ENCODE measurements around the gene CPNE1.
"Not testable (repeated sequence)": the region's sequence is repeated elsewhere in the genome, so short reads cannot be mapped to it uniquely, and the experiment has no call there.

Gene CPNE1

GRCh38 chr20:35698298-35699126, 33.8 kb upstream of the CPNE1 start:
- DNase-seq: peak in 1 of 4 experiments; percentile 18

GRCh38 chr20:35697696-35698297, 33.1 kb upstream of the CPNE1 start:
- DNase-seq: no peak

GRCh38 chr20:35695978-35696377, 31.3 kb upstream of the CPNE1 start:
- DNase-seq: no peak

- no peak for DNase-seq
Observed at GRCh38 chr20:35695245-35695749, 30.6 kb upstream of the CPNE1 start.

GRCh38 chr20:35690265-35690664, 25.6 kb upstream of the CPNE1 start:
- no peak for DNase-seq

GRCh38 chr20:35686872-35687271, 22.2 kb upstream of the CPNE1 start:
- not testable (repeated sequence) for DNase-seq

- DNase-seq: not testable (repeated sequence)
Observed at GRCh38 chr20:35685368-35685767, 20.7 kb upstream of the CPNE1 start.

- DNase-seq: no peak
Observed at GRCh38 chr20:35681960-35682359, 17.3 kb upstream of the CPNE1 start.

- DNase-seq: peak; percentile 44 to 69 (median 60)
Observed at GRCh38 chr20:35680452-35681183, 15.9 kb upstream of the CPNE1 start.

- DNase-seq: no peak
Observed at GRCh38 chr20:35674921-35675320, 10.2 kb upstream of the CPNE1 start.

GRCh38 chr20:35673884-35674283, 9.2 kb upstream of the CPNE1 start:
- DNase-seq: no peak

GRCh38 chr20:35669681-35670080, 5.0 kb upstream of the CPNE1 start:
- no peak for DNase-seq

- DNase-seq: no peak
Observed at GRCh38 chr20:35669221-35669620, 4.5 kb upstream of the CPNE1 start.

- no peak for DNase-seq
Observed at GRCh38 chr20:35665949-35666288, 1.2 kb upstream of the CPNE1 start.

- DNase-seq: peak; percentile 34 to 60 (median 45)
Observed at GRCh38 chr20:35663516-35664465, 909 bp downstream of the CPNE1 start.

GRCh38 chr20:35662551-35662950, 2.1 kb downstream of the CPNE1 start:
- DNase-seq: no peak

GRCh38 chr20:35661908-35662307, 2.8 kb downstream of the CPNE1 start:
- DNase-seq: no peak

- no peak for DNase-seq
Observed at GRCh38 chr20:35661053-35661452, 3.6 kb downstream of the CPNE1 start.

- no peak for DNase-seq
Observed at GRCh38 chr20:35660122-35660937, 4.4 kb downstream of the CPNE1 start.

GRCh38 chr20:35657271-35657670, 7.4 kb downstream of the CPNE1 start:
- no peak for DNase-seq

- no peak for DNase-seq
Observed at GRCh38 chr20:35654415-35654814, 10.3 kb downstream of the CPNE1 start.
